Stimulated activated CD4-positive, alpha-beta T cell treated with anti-CD3 and anti-CD28 coated beads, Interleukin-4, amount 100 ng/mL, for 24 hours (primary cell): ENCODE results near the gene AGPS.
"Not testable (repeated sequence)": the region's sequence is repeated elsewhere in the genome, so short reads cannot be mapped to it uniquely, and the experiment has no call there.

ENCODE experiments used
- DNase-seq: peaks from one replicate; pipeline ENCODE4 v3.0.0-alpha.2; 2020

AGPS gene

GRCh38 chr2:177424620-177425019, 32.0 kb downstream of the AGPS start:
- DNase-seq, result not testable (repeated sequence)

- no peak for DNase-seq
Observed at GRCh38 chr2:177427316-177427715, 34.7 kb downstream of the AGPS start.

GRCh38 chr2:177427936-177428335, 35.4 kb downstream of the AGPS start:
- DNase-seq, result not testable (repeated sequence)

GRCh38 chr2:177429688-177430325, 37.2 kb downstream of the AGPS start:
- DNase-seq, result no peak

- DNase-seq, result no peak
Observed at GRCh38 chr2:177430411-177430810, 37.8 kb downstream of the AGPS start.

GRCh38 chr2:177431111-177431725, 38.6 kb downstream of the AGPS start:
- DNase-seq, result not testable (repeated sequence)

- DNase-seq, result no peak
Observed at GRCh38 chr2:177432703-177433102, 40.1 kb downstream of the AGPS start.

GRCh38 chr2:177433402-177433801, 40.8 kb downstream of the AGPS start:
- DNase-seq, result no peak

GRCh38 chr2:177434475-177434874, 41.9 kb downstream of the AGPS start:
- no peak for DNase-seq

GRCh38 chr2:177445200-177445599, 52.6 kb downstream of the AGPS start:
- no peak for DNase-seq

- DNase-seq, result no peak
Observed at GRCh38 chr2:177448031-177448430, 55.5 kb downstream of the AGPS start.

- DNase-seq, result no peak
Observed at GRCh38 chr2:177449159-177449558, 56.6 kb downstream of the AGPS start.

GRCh38 chr2:177455187-177455586, 62.6 kb downstream of the AGPS start:
- DNase-seq, result no peak

- DNase-seq, result not testable (repeated sequence)
Observed at GRCh38 chr2:177459756-177460155, 67.2 kb downstream of the AGPS start.

- DNase-seq, result no peak
Observed at GRCh38 chr2:177460973-177461585, 68.5 kb downstream of the AGPS start.

GRCh38 chr2:177464549-177464948, 72.0 kb downstream of the AGPS start:
- DNase-seq, result no peak

- no peak for DNase-seq
Observed at GRCh38 chr2:177465400-177466138, 73.0 kb downstream of the AGPS start.

GRCh38 chr2:177466337-177467195, 74.0 kb downstream of the AGPS start:
- no peak for DNase-seq

GRCh38 chr2:177467646-177468045, 75.1 kb downstream of the AGPS start:
- no peak for DNase-seq

GRCh38 chr2:177471990-177472389, 79.4 kb downstream of the AGPS start:
- no peak for DNase-seq

GRCh38 chr2:177474301-177474700, 81.7 kb downstream of the AGPS start:
- DNase-seq, result no peak

GRCh38 chr2:177474998-177475397, 82.4 kb downstream of the AGPS start:
- DNase-seq, result no peak

GRCh38 chr2:177476897-177477296, 84.3 kb downstream of the AGPS start:
- no peak for DNase-seq
